ENCODE data around the gene CSF2RB.

CSF2RB gene

GRCh38 chr22:36891646-36892045, 21.8 kb upstream of the CSF2RB start:
- Histone ChIP-seq H3K27me3 (ENCODE audit: insufficient read depth, low read length, poor library complexity) (peaks cover 16% of the 10 kb centered on the region), H3K9me3 (ENCODE audit: insufficient read depth, low read length, severe bottlenecking) (no peaks in the 10 kb centered on the region), H3K4me3 (ENCODE audit: low read depth in 1 of 2, low read length in 2 of 2) (no peak overlapping the region), H3K4me2 (ENCODE audit: insufficient read depth, low read length) (no peak overlapping the region), H3K27ac (ENCODE audit: low read length) (no peak overlapping the region), H3K79me2 (ENCODE audit: insufficient read depth, low read length) (no peaks in the 10 kb centered on the region), H4K20me1 (ENCODE audit: insufficient read depth, low read length) (no peaks in the 10 kb centered on the region), H2AFZ (ENCODE audit: low read depth, low read length) (no peak overlapping the region), H3K36me3 (ENCODE audit: insufficient read depth, low read length) (no peaks in the 10 kb centered on the region), H3K4me1 (ENCODE audit: insufficient read depth, low read length) (no peaks in the 10 kb centered on the region), H3K9ac (ENCODE audit: low read depth, low read length) (no peak overlapping the region)
- DNase-seq (no peak), ATAC-seq (ENCODE audit: insufficient read depth, low read depth) (no peak)
- TF ChIP-seq, protein P1, sequence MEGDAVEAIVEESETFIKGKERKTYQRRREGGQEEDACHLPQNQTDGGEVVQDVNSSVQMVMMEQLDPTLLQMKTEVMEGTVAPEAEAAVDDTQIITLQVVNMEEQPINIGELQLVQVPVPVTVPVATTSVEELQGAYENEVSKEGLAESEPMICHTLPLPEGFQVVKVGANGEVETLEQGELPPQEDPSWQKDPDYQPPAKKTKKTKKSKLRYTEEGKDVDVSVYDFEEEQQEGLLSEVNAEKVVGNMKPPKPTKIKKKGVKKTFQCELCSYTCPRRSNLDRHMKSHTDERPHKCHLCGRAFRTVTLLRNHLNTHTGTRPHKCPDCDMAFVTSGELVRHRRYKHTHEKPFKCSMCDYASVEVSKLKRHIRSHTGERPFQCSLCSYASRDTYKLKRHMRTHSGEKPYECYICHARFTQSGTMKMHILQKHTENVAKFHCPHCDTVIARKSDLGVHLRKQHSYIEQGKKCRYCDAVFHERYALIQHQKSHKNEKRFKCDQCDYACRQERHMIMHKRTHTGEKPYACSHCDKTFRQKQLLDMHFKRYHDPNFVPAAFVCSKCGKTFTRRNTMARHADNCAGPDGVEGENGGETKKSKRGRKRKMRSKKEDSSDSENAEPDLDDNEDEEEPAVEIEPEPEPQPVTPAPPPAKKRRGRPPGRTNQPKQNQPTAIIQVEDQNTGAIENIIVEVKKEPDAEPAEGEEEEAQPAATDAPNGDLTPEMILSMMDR (IDR thresholded peaks at IDR 0.05; ENCODE audit: borderline replicate concordance, extremely low read depth, low read length, poor library complexity, severe bottlenecking): no peak
- TF ChIP-seq EZH2 (IDR thresholded peaks at IDR 0.05; ENCODE audit: borderline replicate concordance, low read depth, low read length, severe bottlenecking): no peak

DNA sequence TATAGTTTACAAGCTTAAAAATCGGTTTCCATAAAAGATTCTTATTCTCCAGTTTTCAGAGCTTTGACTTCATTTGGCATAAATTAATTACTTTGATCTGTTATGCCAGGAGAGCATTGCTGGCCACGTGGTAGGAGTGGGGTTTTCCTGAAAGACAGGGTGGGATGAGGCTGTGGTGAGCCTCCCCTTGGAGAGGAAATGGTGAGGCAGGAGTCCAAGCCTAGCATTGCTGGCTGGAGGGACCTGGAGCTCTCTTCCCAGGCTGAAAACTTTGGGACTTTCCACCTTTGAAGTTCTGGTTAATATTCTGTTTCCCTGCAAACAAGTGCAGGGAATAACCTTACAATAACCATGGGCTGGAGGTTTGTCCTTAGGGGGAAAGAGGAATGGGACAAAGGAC, 21.1 kb upstream of the CSF2RB start:
- Histone ChIP-seq H2AFZ (ENCODE audit: low read depth, low read length) (no peak overlapping the region), H3K27ac (ENCODE audit: low read length) (no peak overlapping the region), H4K20me1 (ENCODE audit: insufficient read depth, low read length) (no peaks in the 10 kb centered on the region), H3K4me2 (ENCODE audit: insufficient read depth, low read length) (no peak overlapping the region), H3K9me3 (ENCODE audit: insufficient read depth, low read length, severe bottlenecking) (no peaks in the 10 kb centered on the region), H3K4me1 (ENCODE audit: insufficient read depth, low read length) (no peaks in the 10 kb centered on the region), H3K36me3 (ENCODE audit: insufficient read depth, low read length) (no peaks in the 10 kb centered on the region), H3K9ac (ENCODE audit: low read depth, low read length) (no peak overlapping the region), H3K27me3 (ENCODE audit: insufficient read depth, low read length, poor library complexity) (peaks cover 16% of the 10 kb centered on the region), H3K79me2 (ENCODE audit: insufficient read depth, low read length) (no peaks in the 10 kb centered on the region), H3K4me3 (ENCODE audit: low read depth in 1 of 2, low read length in 2 of 2) (no peak overlapping the region)
- DNase-seq (no peak), ATAC-seq (ENCODE audit: insufficient read depth, low read depth) (no peak)
- TF ChIP-seq EZH2 (IDR thresholded peaks at IDR 0.05; ENCODE audit: borderline replicate concordance, low read depth, low read length, severe bottlenecking): no peak
- TF ChIP-seq, protein P1 (IDR thresholded peaks at IDR 0.05; ENCODE audit: borderline replicate concordance, extremely low read depth, low read length, poor library complexity, severe bottlenecking): no peak

DNA sequence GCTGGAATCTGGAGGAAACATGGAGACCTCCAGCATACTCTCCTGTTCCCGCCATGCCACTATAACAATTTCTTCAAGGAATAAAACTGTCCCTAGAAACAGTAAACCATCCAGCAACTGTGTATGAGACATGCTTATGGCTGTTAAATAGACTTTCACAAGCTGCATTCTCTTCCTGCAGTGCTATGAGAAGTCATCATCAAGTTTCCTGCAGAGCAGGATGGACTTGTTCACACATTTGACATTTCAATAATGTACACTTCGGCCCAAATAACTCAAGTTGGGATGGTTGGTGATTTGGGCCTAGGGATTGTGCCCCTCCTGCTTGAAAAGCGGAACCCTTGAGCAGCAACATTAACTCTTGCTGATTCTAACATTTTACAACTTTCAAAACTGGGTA, 20.2 kb upstream of the CSF2RB start:
- H2AFZ ChIP-seq (ENCODE audit: low read depth, low read length): no peak overlapping the region
- ATAC-seq (ENCODE audit: insufficient read depth, low read depth) (no peak), DNase-seq (no peak)
- H3K4me1 ChIP-seq (ENCODE audit: insufficient read depth, low read length): no peaks in the 10 kb centered on the region
- H3K4me3 ChIP-seq (ENCODE audit: low read depth in 1 of 2, low read length in 2 of 2): no peak overlapping the region
- H3K27ac ChIP-seq (ENCODE audit: low read length): no peak overlapping the region
- H3K36me3 ChIP-seq (ENCODE audit: insufficient read depth, low read length): no peaks in the 10 kb centered on the region
- no peak overlapping the region for H3K4me2 ChIP-seq (ENCODE audit: insufficient read depth, low read length)
- H3K9me3 ChIP-seq (ENCODE audit: insufficient read depth, low read length, severe bottlenecking): no peaks in the 10 kb centered on the region
- H3K27me3 ChIP-seq (ENCODE audit: insufficient read depth, low read length, poor library complexity): peaks cover 16% of the 10 kb centered on the region
- H3K9ac ChIP-seq (ENCODE audit: low read depth, low read length): no peak overlapping the region
- H4K20me1 ChIP-seq (ENCODE audit: insufficient read depth, low read length): no peaks in the 10 kb centered on the region
- no peak for TF ChIP-seq EZH2 (IDR thresholded peaks at IDR 0.05; ENCODE audit: borderline replicate concordance, low read depth, low read length, severe bottlenecking)
- TF ChIP-seq, protein P1 (IDR thresholded peaks at IDR 0.05; ENCODE audit: borderline replicate concordance, extremely low read depth, low read length, poor library complexity, severe bottlenecking): no peak
- no peaks in the 10 kb centered on the region for H3K79me2 ChIP-seq (ENCODE audit: insufficient read depth, low read length)

GRCh38 chr22:36894266-36894665, 19.2 kb upstream of the CSF2RB start:
- Histone ChIP-seq H3K36me3 (ENCODE audit: insufficient read depth, low read length) (no peaks in the 10 kb centered on the region), H3K9me3 (ENCODE audit: insufficient read depth, low read length, severe bottlenecking) (no peaks in the 10 kb centered on the region), H4K20me1 (ENCODE audit: insufficient read depth, low read length) (no peaks in the 10 kb centered on the region), H3K4me2 (ENCODE audit: insufficient read depth, low read length) (no peak overlapping the region), H3K9ac (ENCODE audit: low read depth, low read length) (no peak overlapping the region), H3K4me3 (ENCODE audit: low read depth in 1 of 2, low read length in 2 of 2) (no peak overlapping the region), H3K4me1 (ENCODE audit: insufficient read depth, low read length) (no peaks in the 10 kb centered on the region), H3K79me2 (ENCODE audit: insufficient read depth, low read length) (no peaks in the 10 kb centered on the region), H3K27ac (ENCODE audit: low read length) (no peak overlapping the region), H3K27me3 (ENCODE audit: insufficient read depth, low read length, poor library complexity) (peaks cover 25% of the 10 kb centered on the region), H2AFZ (ENCODE audit: low read depth, low read length) (no peak overlapping the region)
- no peak for DNase-seq
- ATAC-seq (ENCODE audit: insufficient read depth, low read depth): no peak
- no peak for TF ChIP-seq EZH2 (IDR thresholded peaks at IDR 0.05; ENCODE audit: borderline replicate concordance, low read depth, low read length, severe bottlenecking)
- TF ChIP-seq, protein P1 (IDR thresholded peaks at IDR 0.05; ENCODE audit: borderline replicate concordance, extremely low read depth, low read length, poor library complexity, severe bottlenecking): no peak
